NCI-H128 (cell line): ENCODE results near the gene NR2C1.

Experiments
- DNase-seq: peaks from one replicate; lab custom pipeline; 2025; ENCODE audit not compliant: unreplicated experiment; lab: John Stamatoyannopoulos, UW

Gene NR2C1

GRCh38 chr12:95085612-95086011 lies 12.2 kb upstream of the NR2C1 start:
- no peak for DNase-seq

GRCh38 chr12:95083938-95084337 lies 10.5 kb upstream of the NR2C1 start:
- no peak for DNase-seq

- DNase-seq, result no peak
Measured at GRCh38 chr12:95083471-95083870, 10.1 kb upstream of the NR2C1 start.

- DNase-seq, result no peak
Measured at GRCh38 chr12:95077341-95077740, 3.9 kb upstream of the NR2C1 start.

- no peak for DNase-seq
Measured at GRCh38 chr12:95074766-95075165, 1.3 kb upstream of the NR2C1 start.

GRCh38 chr12:95073698-95074520 lies 491 bp upstream of the NR2C1 start:
- no peak for DNase-seq

- DNase-seq, result no peak
Measured at GRCh38 chr12:95070378-95070777, 3.0 kb downstream of the NR2C1 start.

- DNase-seq, result no peak
Measured at GRCh38 chr12:95066091-95066855, 7.1 kb downstream of the NR2C1 start.

GRCh38 chr12:95060951-95061350 lies 12.5 kb downstream of the NR2C1 start:
- DNase-seq, result no peak

GRCh38 chr12:95059984-95060383 lies 13.4 kb downstream of the NR2C1 start:
- no peak for DNase-seq

GRCh38 chr12:95057424-95057823 lies 16.0 kb downstream of the NR2C1 start:
- DNase-seq, result no peak

- no peak for DNase-seq
Measured at GRCh38 chr12:95055057-95055456, 18.4 kb downstream of the NR2C1 start.

- no peak for DNase-seq
Measured at GRCh38 chr12:95054206-95054605, 19.2 kb downstream of the NR2C1 start.

- DNase-seq, result no peak
Measured at GRCh38 chr12:95051241-95051640, 22.2 kb downstream of the NR2C1 start.

- DNase-seq, result no peak
Measured at GRCh38 chr12:95037906-95038305, 35.5 kb downstream of the NR2C1 start.

GRCh38 chr12:95034750-95035149 lies 38.7 kb downstream of the NR2C1 start:
- DNase-seq, result no peak

GRCh38 chr12:95022477-95022876 lies 50.9 kb downstream of the NR2C1 start:
- no peak for DNase-seq

- no peak for DNase-seq
Measured at GRCh38 chr12:95017482-95017881, 55.9 kb downstream of the NR2C1 start.

- no peak for DNase-seq
Measured at GRCh38 chr12:95016120-95016519, 57.3 kb downstream of the NR2C1 start.

- DNase-seq, result no peak
Measured at GRCh38 chr12:95014554-95014953, 58.9 kb downstream of the NR2C1 start.

GRCh38 chr12:95006206-95006605 lies 67.2 kb downstream of the NR2C1 start:
- no peak for DNase-seq

GRCh38 chr12:95004610-95005009 lies 68.8 kb downstream of the NR2C1 start:
- no peak for DNase-seq
